ENCODE data around the gene ACER2.
"Not testable (repeated sequence)": the region's sequence is repeated elsewhere in the genome, so short reads cannot be mapped to it uniquely, and the experiment has no call there.

The ACER2 gene

DNA sequence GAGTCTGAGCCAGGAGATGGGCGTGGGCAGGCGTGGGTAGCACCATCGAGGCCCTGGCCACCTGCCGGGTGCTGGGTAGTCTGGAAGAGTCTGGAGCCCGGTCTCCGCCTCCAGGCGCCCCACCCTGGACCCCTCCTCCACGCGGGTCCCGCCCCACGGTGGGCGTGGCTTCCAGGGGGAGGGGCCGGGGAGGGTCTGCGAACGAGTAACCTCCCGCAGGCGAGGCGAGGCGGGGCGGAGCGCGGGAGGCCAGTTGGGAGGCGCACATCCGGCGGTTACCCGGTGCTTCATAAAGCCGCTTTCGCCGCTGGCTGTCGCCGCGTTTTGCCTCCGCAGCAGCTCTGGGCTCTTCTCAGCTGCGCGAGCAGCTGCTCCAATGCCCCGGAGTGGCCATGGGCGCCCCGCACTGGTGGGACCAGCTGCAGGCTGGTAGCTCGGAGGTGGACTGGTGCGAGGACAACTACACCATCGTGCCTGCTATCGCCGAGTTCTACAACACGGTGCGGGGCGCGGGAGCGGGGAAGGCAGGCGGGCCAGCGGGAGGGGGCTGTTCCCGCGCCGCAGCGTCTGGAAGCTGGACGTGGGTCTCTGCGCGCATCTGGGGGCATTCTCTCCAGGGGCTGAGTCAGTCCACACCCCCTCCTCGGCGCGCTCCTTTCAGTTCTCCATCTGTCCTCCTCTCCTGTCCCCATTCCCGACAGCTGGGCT lies at the start of gene ACER2:
TSS of gene ACER2 (plus strand) at position 317 of the 708 bp plus-strand sequence. CDS start at position 393, 76 bp downstream.
- peak; percentile 87 for DNase-seq (ENCODE audit: low read depth, low spot score)

DNA sequence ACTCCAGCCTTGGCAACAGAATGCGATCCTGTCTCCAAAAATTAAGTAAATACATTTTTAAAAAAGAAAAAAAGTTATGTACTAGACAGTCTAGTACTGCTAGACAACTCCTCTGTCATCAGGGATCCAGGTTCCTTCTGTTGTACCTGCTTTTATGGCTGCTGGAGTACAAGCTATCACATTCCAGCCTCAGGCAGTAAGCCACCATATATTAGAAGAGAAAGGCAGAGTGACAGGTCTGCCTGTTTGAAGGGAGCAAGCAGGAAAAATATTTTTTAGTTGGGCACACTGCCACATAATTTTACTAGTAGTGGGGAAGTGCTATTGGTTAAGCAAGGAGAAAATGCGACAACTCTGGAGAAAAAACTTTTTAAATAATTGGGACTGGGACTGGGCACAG lies 39.7 kb upstream of the ACER2 start:
- no peak for DNase-seq (ENCODE audit: low read depth, low spot score)

- no peak for DNase-seq (ENCODE audit: low read depth, low spot score)
These were observed 36.9 kb upstream of the ACER2 start for GRCh38 chr9:19371942-19372341.

DNA sequence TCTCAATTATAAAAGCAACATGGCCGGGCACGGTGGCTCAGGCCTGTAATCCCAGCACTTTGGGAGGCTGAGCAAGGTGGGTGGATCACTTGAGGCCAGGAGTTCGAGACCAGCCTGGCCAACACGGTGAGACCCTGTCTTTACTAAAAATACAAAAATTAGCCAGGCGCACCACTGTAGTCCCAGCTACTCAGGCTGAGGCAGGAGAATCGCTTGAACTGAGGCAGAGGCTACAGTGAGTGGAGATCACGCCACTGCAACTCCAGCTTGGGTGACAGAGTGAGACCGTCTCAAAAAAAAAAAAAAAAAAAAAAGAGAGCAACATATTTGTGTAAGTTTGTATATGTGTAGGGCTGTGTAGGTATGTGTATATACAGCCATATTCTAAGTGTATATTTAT lies 36.2 kb upstream of the ACER2 start:
- no peak for DNase-seq (ENCODE audit: low read depth, low spot score)

DNA sequence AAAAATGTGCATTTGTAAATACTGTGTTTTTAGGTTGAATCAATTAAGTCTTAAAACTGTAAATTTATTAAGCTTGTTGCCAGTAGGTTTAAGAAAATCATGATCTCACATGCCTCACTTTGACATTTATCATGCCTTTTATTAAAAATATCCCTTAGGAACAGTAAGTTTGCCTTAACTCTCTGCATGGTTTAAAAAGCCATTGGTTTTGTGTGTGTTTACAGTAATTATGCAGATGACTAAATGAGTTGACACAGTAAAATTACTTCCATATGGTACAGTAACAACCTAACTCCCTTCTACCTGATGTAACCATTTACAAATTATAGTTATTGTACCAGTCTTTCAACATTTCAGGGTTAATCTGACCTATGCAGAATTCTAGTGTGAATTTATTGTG lies 35.3 kb upstream of the ACER2 start:
- DNase-seq (ENCODE audit: low read depth, low spot score): no peak

DNA sequence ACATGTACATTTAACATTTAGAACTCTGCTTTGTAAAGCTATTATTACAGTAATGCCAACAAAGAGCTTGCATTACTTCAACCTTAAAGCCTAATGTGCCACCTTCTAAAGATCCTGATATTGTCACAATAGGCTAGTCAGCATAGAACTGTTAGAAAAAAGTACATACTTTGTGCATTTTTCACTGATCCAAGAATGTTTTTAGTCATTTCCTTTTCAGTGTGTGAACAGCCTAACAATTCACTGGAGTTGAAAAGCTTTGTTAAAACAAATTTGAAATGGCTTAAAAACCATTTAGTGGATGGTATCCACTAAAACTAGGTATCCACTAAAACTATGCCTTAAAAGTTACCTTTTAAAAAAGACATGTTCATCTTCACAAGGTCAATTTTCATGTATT lies 33.3 kb upstream of the ACER2 start:
- no peak for DNase-seq (ENCODE audit: low read depth, low spot score)

DNA sequence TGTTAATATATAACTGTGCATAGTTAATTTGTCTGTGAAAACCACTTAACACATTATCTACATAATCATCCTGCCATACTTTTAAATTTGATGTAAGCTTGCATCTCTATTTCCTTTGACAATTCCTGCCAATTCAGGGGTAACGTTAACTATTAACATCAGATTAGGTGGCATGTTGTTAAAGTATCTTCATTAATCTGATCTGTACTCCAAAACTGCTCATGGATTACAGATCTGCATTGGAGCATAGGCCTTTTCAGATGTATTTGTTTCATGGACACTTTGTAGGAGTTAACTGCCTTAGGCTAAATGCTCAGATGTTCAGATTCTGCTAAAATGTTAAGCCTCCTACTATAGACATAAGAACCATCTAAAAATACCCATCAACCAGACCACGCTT lies 31.9 kb upstream of the ACER2 start:
- no peak for DNase-seq (ENCODE audit: low read depth, low spot score)

DNA sequence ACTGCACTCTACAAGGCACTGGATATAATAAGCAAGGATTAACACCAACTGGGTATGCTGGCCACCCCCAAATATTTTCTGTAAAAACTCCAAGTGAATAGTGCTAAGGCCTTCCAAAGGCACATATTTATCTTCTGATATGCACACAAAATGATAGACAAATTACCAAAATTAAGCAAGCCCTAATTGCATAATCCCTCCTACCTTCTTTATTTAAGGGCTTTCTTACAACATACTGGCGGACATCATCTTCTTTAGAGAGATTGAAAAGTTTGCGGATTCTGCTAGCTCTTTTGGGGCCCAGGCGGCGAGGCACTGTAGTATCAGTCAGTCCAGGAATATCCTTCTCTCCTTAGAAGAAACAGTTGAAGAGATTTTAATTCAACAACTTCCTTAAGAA lies 30.6 kb upstream of the ACER2 start:
- DNase-seq (ENCODE audit: low read depth, low spot score): no peak

DNA sequence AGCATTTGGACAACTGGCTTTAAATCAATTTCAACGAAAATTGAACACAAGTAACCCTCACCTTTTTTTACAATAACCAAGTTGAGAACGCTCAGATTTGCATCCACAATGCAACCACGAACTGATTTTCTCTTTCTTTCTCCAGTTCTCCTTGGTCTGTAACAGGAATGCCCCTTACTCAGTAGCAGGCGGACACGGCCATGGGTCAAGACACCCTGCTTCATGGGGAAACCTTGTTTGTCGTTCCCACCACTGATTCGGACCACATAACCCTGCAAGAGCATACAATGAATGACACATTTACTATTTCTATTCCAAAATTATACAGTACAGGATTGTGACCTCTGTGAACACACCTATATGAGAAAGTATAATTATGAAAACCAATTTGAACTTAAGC lies 30.2 kb upstream of the ACER2 start:
- DNase-seq (ENCODE audit: low read depth, low spot score): no peak

- DNase-seq (ENCODE audit: low read depth, low spot score): no peak
These were observed 29.5 kb upstream of the ACER2 start for GRCh38 chr9:19379283-19379682.

GRCh38 chr9:19379697-19380046 lies 29.1 kb upstream of the ACER2 start:
- no peak for DNase-seq (ENCODE audit: low read depth, low spot score)

- no peak for DNase-seq (ENCODE audit: low read depth, low spot score)
These were observed 28.1 kb upstream of the ACER2 start for GRCh38 chr9:19380826-19381075.

DNA sequence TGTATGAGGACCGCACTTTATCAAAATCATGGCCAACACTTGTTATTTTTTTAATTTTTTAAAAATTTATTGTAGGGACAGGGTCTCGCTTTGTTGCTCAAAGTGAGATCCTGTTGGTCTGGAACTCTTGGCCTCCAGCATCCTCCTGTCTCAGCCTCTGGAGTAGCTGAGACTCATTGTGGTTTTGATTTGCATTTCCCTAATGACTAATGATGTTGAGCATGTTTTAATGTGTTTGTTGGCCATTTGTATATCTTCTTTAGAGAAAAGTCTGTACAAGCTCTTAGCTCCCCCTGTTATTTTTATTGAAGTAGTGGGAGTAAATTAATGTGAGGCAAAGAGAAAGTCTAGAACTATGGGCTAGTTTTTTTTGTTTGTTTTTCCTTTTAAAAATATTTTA lies 27.2 kb upstream of the ACER2 start:
- DNase-seq (ENCODE audit: low read depth, low spot score): no peak

DNA sequence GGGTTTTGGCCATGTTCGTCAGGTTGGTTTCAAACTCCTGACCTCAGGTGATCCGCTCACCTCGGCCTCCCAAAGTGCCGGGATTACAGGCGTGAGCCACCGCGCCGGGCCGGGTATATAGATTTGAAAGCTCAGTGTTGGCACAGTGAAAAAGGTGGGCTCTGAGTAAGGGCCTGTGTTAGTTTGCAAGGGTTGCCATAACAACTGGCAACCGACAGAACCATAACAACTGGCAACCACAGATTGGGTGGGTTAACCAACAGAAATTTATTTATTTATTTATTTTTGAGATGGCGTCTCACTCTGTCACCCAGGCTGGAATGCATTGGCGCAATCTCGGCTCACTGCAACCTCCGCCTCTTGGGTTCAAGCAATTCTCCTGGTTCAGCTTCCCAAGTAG lies 23.6 kb upstream of the ACER2 start:
- DNase-seq (ENCODE audit: low read depth, low spot score): not testable (repeated sequence)

DNA sequence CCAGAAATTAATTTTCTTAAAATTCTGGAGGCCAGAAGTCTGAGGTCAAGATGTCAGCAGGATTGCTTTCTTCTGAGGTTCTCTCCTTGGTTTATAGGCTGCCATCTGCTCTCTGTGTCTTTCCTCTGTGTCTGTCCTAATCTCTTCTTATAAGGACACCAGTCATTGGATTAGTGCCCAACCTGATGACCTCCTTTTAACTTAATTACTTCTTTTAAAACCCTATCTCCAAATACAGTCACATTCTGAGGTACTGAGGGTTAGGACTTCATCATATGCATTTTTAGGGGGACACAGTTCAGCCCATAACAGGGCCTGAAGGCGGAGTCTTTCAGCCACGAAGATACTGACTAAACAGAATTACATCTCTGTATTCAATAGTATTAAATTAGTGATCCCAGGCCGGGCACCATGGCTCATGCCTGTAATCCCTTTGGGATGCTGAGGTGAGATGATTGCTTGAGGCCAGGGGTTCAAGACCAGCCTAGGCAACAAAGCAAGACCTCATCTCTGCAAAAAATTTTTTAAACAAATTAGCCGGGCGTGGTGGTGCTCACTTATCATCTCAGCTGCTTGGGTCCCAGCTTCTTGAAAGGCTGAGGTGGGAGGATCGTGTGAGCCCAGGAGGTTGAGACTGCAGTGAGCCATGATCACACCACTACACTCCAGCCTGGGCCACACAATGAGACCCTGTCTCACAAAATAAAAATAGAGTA lies 22.9 kb upstream of the ACER2 start:
- DNase-seq (ENCODE audit: low read depth, low spot score): no peak

DNA sequence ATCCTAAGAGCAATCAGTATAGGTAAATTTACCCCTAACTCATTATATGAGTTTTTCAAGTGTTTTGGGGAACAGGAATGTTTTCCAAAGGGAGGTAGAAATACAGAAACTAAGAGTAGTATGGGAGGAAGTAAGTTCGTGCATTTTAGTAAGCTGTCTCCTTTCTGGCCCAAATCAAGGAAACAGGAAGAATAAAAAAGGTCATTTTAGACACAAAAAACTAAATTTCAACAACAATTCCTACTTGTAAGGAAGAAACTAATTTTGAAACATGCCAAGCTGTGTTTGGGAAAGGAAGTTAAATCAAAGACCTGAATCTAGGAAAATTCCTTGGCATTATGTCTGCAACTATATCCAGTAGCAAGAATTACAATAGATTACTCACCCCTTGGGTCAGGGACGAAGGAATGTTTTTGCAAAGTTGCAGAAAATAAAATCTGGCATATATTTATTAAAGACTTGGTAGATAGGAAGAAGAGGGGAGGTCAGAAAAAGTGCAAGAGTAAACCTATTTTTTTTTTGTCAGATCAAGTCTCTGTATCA lies 22.2 kb upstream of the ACER2 start:
- DNase-seq (ENCODE audit: low read depth, low spot score): no peak

- DNase-seq (ENCODE audit: low read depth, low spot score): no peak
These were observed 21.5 kb upstream of the ACER2 start for GRCh38 chr9:19387317-19387716.

DNA sequence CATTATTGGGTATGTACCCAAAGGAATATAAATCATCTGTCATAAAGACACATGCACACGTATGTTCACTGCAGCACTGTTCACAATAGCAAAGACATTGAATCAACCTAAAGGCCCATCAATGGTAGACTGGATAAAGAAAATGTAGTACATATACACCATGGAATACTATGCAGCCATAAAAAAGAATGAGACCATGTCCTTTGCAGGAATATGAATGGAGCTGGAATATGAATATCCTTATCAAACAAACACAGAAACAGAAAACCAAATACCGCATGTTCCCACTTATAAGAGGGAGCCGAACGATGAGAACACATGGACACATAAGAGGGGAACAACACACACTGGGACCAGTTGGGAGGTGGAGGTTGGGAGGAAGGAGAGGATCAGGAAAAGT lies 19.3 kb upstream of the ACER2 start:
- not testable (repeated sequence) for DNase-seq (ENCODE audit: low read depth, low spot score)

- no peak for DNase-seq (ENCODE audit: low read depth, low spot score)
These were observed 11.0 kb upstream of the ACER2 start for GRCh38 chr9:19397845-19398244.

GRCh38 chr9:19403231-19403630 lies 5.6 kb upstream of the ACER2 start:
- DNase-seq (ENCODE audit: low read depth, low spot score): not testable (repeated sequence)

- DNase-seq (ENCODE audit: low read depth, low spot score): no peak
These were observed 4.3 kb upstream of the ACER2 start for GRCh38 chr9:19404283-19405075.

DNA sequence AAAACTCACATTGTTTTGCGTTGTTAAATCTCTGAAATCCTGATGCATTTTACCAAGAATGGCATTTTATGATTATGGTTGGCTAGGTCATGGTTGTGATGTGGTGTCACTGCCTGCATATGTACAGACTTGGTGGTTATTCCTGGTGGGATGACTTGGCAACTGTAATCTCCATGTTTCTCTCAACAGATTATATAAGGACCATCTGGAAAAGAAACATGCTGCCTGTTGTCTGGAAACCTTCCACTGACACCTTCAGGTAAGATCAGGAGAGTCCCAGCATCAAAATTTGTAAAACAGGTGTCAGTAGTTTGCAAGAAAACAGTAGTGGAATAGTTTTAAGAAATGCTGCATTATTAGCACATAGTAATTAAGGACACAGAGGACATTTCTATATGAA lies 3.0 kb upstream of the ACER2 start:
- DNase-seq (ENCODE audit: low read depth, low spot score): no peak

- DNase-seq (ENCODE audit: low read depth, low spot score): no peak
These were observed 505 bp upstream of the ACER2 start for GRCh38 chr9:19408316-19408692.
